GM11168 (cell line): Measurements from ENCODE around the gene RTL3.
"Not testable (repeated sequence)": the region's sequence is repeated elsewhere in the genome, so short reads cannot be mapped to it uniquely, and the experiment has no call there.

Experiments
- in situ Hi-C: fragments of 300-500 bp; cut with MboI; formaldehyde crosslinking; loops from one replicate; pipeline ENCODE4 v1.12.0; 2022; ENCODE audit warnings: low sequenced_read_pairs; ENCODE audit not compliant: unreplicated experiment

Gene RTL3

GRCh38 chrX:78658845-78659744 lies at the start of gene RTL3:
RTL3 (minus strand) TSS chrX:78659328; CDS start chrX:78658420, 908 bp downstream.
- in situ Hi-C loops: no loop called here

- in situ Hi-C loops: no loop called here
These were observed 49.7 kb upstream of the RTL3 start for GRCh38 chrX:78708816-78709215.

- in situ Hi-C loops: no loop called here
These were observed 49.1 kb upstream of the RTL3 start for GRCh38 chrX:78708262-78708661.

GRCh38 chrX:78706071-78706470 lies 46.9 kb upstream of the RTL3 start:
- in situ Hi-C loops: no loop called here

GRCh38 chrX:78693536-78693935 lies 34.4 kb upstream of the RTL3 start:
- in situ Hi-C loops: no loop called here

GRCh38 chrX:78693012-78693411 lies 33.9 kb upstream of the RTL3 start:
- in situ Hi-C loops: no loop called here

GRCh38 chrX:78687586-78687985 lies 28.5 kb upstream of the RTL3 start:
- in situ Hi-C loops: no loop called here

GRCh38 chrX:78673246-78673645 lies 14.1 kb upstream of the RTL3 start:
- in situ Hi-C loops: no loop called here

- in situ Hi-C loops: no loop called here
These were observed 6.2 kb upstream of the RTL3 start for GRCh38 chrX:78665342-78665741.

GRCh38 chrX:78661836-78662235 lies 2.7 kb upstream of the RTL3 start:
- in situ Hi-C loops: no loop called here

- in situ Hi-C loops: no loop called here
These were observed 827 bp upstream of the RTL3 start for GRCh38 chrX:78659955-78660354.

- in situ Hi-C loops: no loop called here
These were observed 714 bp downstream of the RTL3 start for GRCh38 chrX:78658414-78658813.

- in situ Hi-C loops: no loop called here
These were observed 3.5 kb downstream of the RTL3 start for GRCh38 chrX:78655642-78656041.

GRCh38 chrX:78653118-78653822 lies 5.9 kb downstream of the RTL3 start:
- in situ Hi-C loops: no loop called here

GRCh38 chrX:78650906-78651437 lies 8.2 kb downstream of the RTL3 start:
- in situ Hi-C loops: no loop called here

GRCh38 chrX:78643874-78644273 lies 15.3 kb downstream of the RTL3 start:
- in situ Hi-C loops: no loop called here

GRCh38 chrX:78643096-78643495 lies 16.0 kb downstream of the RTL3 start:
- in situ Hi-C loops: no loop called here

GRCh38 chrX:78636096-78636495 lies 23.0 kb downstream of the RTL3 start:
- in situ Hi-C loops: not testable (repeated sequence)

GRCh38 chrX:78624962-78625909 lies 33.9 kb downstream of the RTL3 start:
- in situ Hi-C loops: no loop called here

GRCh38 chrX:78624426-78624825 lies 34.7 kb downstream of the RTL3 start:
- in situ Hi-C loops: no loop called here
